ENCODE measurements around the gene CALHM6.

The CALHM6 gene

DNA sequence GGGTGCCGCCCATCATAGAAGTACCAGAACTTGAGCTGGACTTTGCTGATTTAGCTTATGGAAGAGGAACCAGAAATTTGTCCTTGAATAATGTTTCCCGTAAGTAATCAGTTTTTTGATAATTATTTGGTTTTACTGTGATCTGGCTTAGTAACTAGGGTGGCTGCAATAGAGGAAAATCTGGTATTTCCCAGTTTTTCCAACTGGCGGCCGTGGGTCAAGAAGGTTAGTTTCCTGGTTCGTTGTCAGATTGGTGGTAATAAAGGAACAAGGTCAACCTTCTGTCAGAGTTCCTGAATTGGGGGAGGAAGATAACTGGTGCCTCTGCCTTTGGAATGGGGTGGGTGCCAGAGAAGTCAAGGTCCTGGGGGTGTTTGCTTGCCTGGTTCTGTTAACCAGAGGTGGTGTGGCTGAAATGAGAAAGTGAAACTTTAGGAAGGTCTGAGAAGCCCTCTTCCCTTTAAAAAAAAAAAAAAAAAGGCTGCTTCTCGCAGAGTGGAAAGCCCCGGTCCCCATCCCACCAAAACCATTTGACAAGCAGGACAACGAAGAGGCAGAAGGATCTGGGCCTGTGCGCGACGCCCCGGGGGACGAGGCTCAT, at the start of gene CALHM6:
Gene CALHM6, plus strand, starts transcription at position 45 of the 601 bp plus-strand sequence. Its CDS starts 555 bp downstream, at position 600.
- peak within 1 kb of the TSS; percentile 53 for H3K4me3 Mint-ChIP-seq
- peak within 1 kb of the TSS; percentile 64 for H3K27ac Mint-ChIP-seq
- peaks cover 35% of the 10 kb centered on the region for H3K4me1 Mint-ChIP-seq (ENCODE audit: low read depth)
- H3K36me3 Mint-ChIP-seq (ENCODE audit: low read depth): no peaks in the 10 kb centered on the region
- H3K27me3 Mint-ChIP-seq: peaks cover 35% of the 10 kb centered on the region
- no peaks in the 10 kb centered on the region for H3K9me3 Mint-ChIP-seq
- DNase-seq: no peak

DNA sequence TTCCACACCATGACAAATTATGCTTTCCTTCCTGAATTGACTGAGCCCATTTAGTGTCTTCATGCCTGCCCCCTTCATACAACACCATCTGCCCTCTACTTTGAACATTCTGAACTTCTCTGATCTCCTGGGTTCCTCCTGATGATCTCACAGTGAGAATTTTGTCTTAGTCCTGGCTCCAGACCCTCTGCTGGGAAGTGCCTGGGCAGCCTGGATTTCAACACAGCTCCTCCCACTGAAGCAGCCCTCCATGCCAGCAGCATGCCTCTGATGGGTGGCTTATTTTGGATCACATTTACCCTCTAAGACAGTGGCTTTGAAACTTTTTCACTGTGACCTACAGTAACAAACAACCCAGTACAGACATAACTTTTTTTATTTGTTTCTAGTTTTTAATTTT, 48.9 kb upstream of the CALHM6 start:
- H3K4me1 Mint-ChIP-seq (ENCODE audit: low read depth): no peaks in the 10 kb centered on the region
- no peaks in the 10 kb centered on the region for H3K27me3 Mint-ChIP-seq
- no peak overlapping the region for H3K4me3 Mint-ChIP-seq
- no peaks in the 10 kb centered on the region for H3K9me3 Mint-ChIP-seq
- no peak for DNase-seq
- H3K36me3 Mint-ChIP-seq (ENCODE audit: low read depth): no peaks in the 10 kb centered on the region
- H3K27ac Mint-ChIP-seq: no peak overlapping the region

DNA sequence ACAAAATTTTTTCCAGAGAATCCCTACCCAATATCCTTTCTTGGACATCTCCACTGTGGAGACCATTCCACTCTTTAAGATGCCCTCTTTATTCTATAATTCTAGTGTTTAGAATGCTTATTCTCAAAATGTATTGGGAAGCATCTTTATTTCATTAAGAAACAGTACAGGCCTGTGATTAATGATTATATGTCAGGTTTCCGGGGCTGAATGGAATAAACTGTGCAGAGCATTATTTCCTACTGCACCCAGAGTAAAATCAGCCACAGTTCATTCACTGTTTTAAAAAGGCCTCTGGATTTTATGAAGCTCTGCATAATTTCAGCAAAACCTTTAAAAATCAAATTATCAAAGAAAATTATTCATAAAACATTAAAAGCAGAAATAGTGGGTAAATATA, 47.8 kb upstream of the CALHM6 start:
- H3K4me1 Mint-ChIP-seq (ENCODE audit: low read depth): no peaks in the 10 kb centered on the region
- H3K27ac Mint-ChIP-seq: no peak overlapping the region
- H3K4me3 Mint-ChIP-seq: no peak overlapping the region
- no peak for DNase-seq
- H3K36me3 Mint-ChIP-seq (ENCODE audit: low read depth): no peaks in the 10 kb centered on the region
- H3K9me3 Mint-ChIP-seq: no peaks in the 10 kb centered on the region
- H3K27me3 Mint-ChIP-seq: no peaks in the 10 kb centered on the region

DNA sequence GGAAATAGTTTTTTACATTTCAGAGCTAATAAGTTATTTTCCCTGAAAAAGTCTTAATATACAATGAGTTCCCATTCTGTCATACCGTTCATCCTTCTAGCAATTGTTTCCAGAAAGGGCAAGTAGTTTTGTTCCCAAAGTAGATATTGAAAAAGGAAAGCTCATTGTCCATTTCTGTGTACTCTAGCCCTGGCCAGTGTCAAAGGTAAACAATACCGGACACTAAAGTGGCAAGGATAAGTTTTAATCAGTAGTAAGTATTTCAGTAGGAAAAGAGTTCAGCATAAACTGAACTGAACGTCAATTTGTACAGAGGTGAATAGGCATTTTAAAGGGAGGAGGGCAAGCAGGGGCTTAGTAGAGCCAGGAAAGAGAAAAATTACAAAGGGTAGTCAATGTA, 43.5 kb upstream of the CALHM6 start:
- H3K27me3 Mint-ChIP-seq: no peaks in the 10 kb centered on the region
- peaks cover 7% of the 10 kb centered on the region for H3K4me1 Mint-ChIP-seq (ENCODE audit: low read depth)
- H3K36me3 Mint-ChIP-seq (ENCODE audit: low read depth): no peaks in the 10 kb centered on the region
- H3K9me3 Mint-ChIP-seq: no peaks in the 10 kb centered on the region
- no peak overlapping the region for H3K27ac Mint-ChIP-seq
- H3K4me3 Mint-ChIP-seq: no peak overlapping the region
- no peak for DNase-seq

DNA sequence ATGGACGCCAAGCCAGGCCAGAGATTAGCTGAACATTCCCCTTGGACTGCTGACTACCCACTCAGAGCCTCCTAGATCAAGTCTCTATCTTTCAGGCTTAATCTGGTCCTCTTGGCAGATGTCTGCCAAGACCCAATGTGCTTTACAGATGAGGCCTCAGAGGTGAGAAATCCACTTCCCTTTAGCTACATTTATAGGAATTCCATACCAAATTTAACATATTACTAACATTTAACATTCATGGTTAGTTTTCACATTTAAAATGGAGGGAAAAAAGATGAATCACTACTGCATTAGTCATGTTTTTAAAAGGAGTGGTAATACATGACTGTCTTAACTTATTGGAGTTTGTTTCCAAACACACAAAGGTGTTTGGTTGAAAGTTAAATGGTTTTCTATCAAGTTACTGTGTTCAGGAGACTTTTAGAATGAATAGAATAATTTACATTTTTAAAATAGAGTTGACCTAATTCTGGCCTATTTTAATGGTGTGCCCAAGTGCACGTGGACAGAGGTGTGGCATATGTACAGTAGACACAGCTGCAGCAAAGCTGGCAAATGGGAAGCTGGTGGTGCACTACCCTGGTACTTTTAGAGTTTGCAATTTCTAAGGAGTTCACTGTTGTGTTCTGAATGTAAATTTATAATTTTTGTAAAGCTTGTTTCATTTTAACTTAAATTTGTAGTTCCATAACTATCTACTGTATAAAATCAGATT, 41.9 kb upstream of the CALHM6 start:
- no peaks in the 10 kb centered on the region for H3K27me3 Mint-ChIP-seq

DNA sequence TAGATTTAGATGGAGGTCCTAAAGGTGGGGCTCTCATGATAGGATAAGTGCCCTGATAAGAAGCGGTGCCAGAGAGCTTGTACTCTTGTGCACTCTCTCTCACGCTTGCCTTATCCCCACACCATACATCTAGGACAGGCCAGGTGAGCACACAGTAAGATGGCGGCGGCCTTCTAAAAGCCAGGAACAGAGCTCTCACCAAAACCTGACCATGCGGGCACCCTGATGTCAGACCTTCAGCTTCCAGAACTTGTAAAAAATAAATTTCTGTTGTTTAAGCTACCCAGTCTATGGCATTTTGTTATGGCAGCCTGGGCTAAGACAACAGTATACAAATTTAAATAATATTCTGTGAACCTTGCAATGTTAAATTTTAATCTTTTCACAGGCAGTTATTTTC, 40.8 kb upstream of the CALHM6 start:
- no peak for DNase-seq
- Mint-ChIP-seq H3K27ac (no peak overlapping the region), H3K36me3 (ENCODE audit: low read depth) (no peaks in the 10 kb centered on the region), H3K27me3 (no peaks in the 10 kb centered on the region), H3K9me3 (no peaks in the 10 kb centered on the region), H3K4me1 (ENCODE audit: low read depth) (peaks cover 7% of the 10 kb centered on the region), H3K4me3 (no peak overlapping the region)

More for the DNA sequence above, 41.9 kb upstream of the CALHM6 start:
- Mint-ChIP-seq H3K4me1 (ENCODE audit: low read depth) (peaks cover 7% of the 10 kb centered on the region), H3K36me3 (ENCODE audit: low read depth) (no peaks in the 10 kb centered on the region), H3K27ac (no peak overlapping the region), H3K4me3 (no peak overlapping the region), H3K9me3 (no peaks in the 10 kb centered on the region)
- no peak for DNase-seq

DNA sequence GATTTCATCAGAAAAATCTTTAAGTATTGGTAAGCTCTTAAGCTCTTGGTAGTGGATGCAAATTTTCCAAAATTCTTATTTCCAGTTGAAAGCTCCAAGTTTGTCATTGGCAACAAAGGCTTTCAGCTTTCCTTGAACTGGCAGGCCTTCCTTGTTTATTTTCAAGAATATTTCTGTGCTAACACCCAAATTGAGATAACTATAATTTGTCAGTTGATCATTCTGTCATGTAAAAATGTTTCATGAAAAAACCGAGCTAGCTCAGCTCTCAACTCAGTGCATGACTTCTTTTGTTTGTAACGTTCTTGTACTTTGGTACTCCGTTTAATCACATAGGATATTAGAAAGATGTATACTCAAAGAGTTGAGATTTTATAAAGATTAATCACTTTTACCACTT, 38.9 kb upstream of the CALHM6 start:
- Mint-ChIP-seq H3K4me1 (ENCODE audit: low read depth) (peaks cover 7% of the 10 kb centered on the region), H3K36me3 (ENCODE audit: low read depth) (no peaks in the 10 kb centered on the region), H3K4me3 (no peak overlapping the region)

DNA sequence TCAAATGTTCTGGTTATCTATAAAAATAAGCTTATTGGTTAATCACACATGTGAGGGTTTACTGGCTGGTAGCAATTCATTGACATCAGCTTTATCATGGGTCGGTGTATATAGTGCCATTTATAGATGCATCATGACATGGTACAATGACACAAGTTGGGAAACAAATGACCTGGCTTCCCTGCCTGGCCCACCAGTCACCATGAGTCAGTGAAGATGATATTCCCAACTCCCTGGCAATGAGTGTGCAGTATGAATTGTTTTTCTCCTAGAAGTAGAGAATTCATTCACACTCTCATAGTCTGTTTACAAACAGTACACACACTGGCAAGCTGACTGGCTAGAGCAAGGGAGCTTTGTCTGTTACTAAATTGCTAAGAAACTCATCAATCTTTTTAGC, 37.2 kb upstream of the CALHM6 start:
- Mint-ChIP-seq H3K4me1 (ENCODE audit: low read depth) (peaks cover 3% of the 10 kb centered on the region), H3K36me3 (ENCODE audit: low read depth) (no peaks in the 10 kb centered on the region), H3K27ac (no peak overlapping the region), H3K9me3 (no peaks in the 10 kb centered on the region), H3K4me3 (no peak overlapping the region), H3K27me3 (no peaks in the 10 kb centered on the region)
- DNase-seq: no peak

More for the DNA sequence above, 38.9 kb upstream of the CALHM6 start:
- Mint-ChIP-seq H3K9me3 (no peaks in the 10 kb centered on the region), H3K27ac (no peak overlapping the region), H3K27me3 (no peaks in the 10 kb centered on the region)
- DNase-seq: no peak

DNA sequence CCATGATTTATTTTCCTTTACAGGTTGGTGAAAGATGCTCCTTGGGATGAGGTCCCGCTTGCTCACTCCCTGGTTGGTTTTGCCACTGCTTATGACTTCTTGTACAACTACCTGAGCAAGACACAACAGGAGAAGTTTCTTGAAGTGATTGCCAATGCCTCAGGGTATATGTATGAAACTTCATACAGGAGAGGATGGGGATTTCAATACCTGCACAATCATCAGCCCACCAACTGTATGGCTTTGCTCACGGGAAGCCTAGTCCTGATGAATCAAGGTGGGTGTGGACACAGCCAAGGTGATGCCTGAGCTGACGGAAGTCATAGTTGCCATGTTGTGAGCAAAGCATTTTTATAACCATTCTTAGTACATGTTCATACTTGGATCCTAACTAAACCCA, 34.6 kb upstream of the CALHM6 start:
- Mint-ChIP-seq H3K4me3 (no peak overlapping the region), H3K4me1 (ENCODE audit: low read depth) (no peaks in the 10 kb centered on the region), H3K27ac (no peak overlapping the region), H3K27me3 (no peaks in the 10 kb centered on the region), H3K9me3 (no peaks in the 10 kb centered on the region), H3K36me3 (ENCODE audit: low read depth) (no peaks in the 10 kb centered on the region)
- no peak for DNase-seq

DNA sequence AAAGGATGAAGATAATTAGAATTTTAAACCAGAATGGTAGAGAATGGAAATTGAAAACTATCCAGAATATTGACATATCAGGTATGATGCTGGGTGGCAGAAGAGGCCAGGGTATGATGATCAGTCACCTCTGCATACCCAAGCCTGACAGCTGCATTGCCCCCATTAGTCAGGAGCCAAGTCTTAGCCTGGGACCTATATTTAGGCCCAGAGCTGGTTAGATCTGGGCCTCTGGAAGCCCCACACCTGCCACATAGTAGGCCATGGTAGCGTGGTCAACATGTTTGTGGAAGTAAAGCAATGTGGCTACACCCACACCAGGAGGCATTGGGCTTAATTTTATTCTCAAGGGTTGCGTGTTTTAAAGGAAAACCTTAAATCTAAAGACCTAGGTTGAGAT, 32.1 kb upstream of the CALHM6 start:
- Mint-ChIP-seq H3K4me3 (no peak overlapping the region), H3K36me3 (ENCODE audit: low read depth) (no peaks in the 10 kb centered on the region), H3K27ac (no peak overlapping the region), H3K4me1 (ENCODE audit: low read depth) (no peaks in the 10 kb centered on the region), H3K27me3 (no peaks in the 10 kb centered on the region), H3K9me3 (no peaks in the 10 kb centered on the region)
- DNase-seq: no peak

DNA sequence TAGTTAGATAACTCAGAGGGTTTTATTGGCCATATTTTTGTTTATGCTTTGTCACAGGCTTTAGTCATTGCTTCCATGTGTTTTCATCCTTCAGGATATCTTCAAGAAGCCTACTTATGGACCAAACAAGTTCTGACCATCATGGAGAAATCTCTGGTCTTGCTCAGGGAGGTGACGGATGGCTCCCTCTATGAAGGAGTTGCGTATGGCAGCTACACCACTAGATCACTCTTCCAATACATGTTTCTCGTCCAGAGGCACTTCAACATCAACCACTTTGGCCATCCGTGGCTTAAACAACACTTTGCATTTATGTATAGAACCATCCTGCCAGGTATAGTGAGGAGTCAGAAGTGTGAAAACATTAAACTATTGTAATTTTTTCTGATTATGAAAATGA, 30.3 kb upstream of the CALHM6 start:
- H3K4me1 Mint-ChIP-seq (ENCODE audit: low read depth): no peaks in the 10 kb centered on the region

DNA sequence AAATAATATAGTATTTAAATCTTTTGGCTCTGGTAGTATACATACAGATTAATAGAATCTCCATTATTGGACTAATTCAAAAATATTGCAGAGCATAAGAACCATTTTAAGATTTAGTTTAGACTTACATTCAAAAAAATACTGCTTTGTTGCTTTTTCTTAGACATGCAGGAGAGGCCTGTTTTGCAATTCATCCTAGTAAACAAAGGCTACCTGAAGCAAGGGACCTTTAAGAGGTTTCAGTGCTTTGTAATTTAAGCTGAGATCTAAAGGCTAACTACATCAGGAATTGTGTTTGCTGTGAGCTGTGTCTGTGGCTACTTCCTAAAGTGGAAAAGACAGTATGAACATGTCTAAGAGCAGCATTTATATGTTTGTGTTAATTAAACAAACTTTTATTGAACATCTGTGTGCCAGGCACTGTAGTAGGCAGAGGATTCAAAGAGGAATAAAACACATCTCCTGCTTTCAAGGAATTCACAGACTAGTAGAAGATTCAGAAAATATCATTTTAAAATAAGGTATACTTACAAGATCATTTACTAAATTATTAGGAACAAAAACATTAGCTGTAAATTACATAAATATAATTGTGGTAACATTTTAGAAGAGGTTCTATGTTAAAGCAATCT, 29.1 kb upstream of the CALHM6 start:
- H3K36me3 Mint-ChIP-seq (ENCODE audit: low read depth): no peaks in the 10 kb centered on the region

More for the DNA sequence above, 30.3 kb upstream of the CALHM6 start:
- H3K27me3 Mint-ChIP-seq: no peaks in the 10 kb centered on the region
- no peak for DNase-seq
- no peak overlapping the region for H3K27ac Mint-ChIP-seq
- H3K36me3 Mint-ChIP-seq (ENCODE audit: low read depth): no peaks in the 10 kb centered on the region
- no peak overlapping the region for H3K4me3 Mint-ChIP-seq
- H3K9me3 Mint-ChIP-seq: no peaks in the 10 kb centered on the region

DNA sequence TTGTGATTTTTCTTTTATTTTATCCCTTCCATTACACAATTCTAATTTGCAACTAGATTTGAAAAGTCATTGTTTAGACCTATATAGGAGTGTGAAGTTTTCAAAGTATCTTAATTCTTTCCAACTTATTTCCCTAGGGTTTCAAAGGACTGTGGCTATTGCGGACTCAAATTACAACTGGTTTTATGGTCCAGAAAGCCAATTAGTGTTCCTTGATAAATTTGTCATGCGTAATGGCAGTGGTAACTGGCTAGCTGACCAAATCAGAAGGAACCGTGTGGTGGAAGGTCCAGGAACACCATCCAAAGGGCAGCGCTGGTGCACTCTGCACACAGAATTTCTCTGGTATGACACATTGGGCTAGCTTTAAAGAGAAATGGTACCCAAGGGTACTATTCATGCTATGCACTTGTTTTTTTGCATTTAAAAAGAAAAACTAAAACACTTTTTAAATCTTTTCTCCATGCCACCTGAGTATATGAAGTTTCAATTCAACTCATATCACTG, 27.9 kb upstream of the CALHM6 start:
- no peaks in the 10 kb centered on the region for H3K4me1 Mint-ChIP-seq (ENCODE audit: low read depth)
- H3K27me3 Mint-ChIP-seq: no peaks in the 10 kb centered on the region
- no peaks in the 10 kb centered on the region for H3K36me3 Mint-ChIP-seq (ENCODE audit: low read depth)
- no peak overlapping the region for H3K27ac Mint-ChIP-seq
- H3K4me3 Mint-ChIP-seq: no peak overlapping the region
- DNase-seq: no peak
- no peaks in the 10 kb centered on the region for H3K9me3 Mint-ChIP-seq

More for the DNA sequence above, 29.1 kb upstream of the CALHM6 start:
- Mint-ChIP-seq H3K4me3 (no peak overlapping the region), H3K4me1 (ENCODE audit: low read depth) (no peaks in the 10 kb centered on the region), H3K27ac (no peak overlapping the region), H3K9me3 (no peaks in the 10 kb centered on the region), H3K27me3 (no peaks in the 10 kb centered on the region)
- DNase-seq: no peak

DNA sequence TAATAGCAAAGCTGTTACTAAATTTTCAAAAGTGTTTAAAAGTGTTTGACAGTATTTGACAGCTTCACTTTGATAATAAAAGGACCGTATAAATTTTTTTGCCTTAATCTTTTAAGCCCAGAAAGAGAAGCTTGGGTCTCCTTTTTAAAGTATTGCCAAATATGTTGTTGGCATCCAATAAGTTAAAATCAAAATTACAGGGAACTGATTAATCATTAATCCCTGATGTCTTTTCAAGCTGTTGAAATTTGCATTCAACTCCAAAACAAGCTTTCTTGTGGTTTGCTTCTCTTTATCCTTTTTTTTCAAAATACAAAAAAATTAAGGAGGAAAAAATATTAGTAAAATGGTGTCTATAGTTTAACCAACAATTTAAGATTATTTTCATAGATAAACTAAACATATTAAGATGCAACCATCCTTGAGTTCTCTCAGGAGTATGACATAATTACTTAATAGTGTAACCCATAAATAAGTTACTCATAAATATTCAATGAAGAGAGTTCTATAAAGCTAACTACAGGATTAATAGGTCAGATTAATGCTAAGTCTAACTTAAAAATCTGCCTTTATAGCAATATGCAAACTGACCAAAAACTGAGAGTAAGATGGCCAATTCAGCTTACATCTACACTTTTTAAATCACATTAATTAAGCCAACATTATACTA, 27.0 kb upstream of the CALHM6 start:
- H3K27ac Mint-ChIP-seq: no peak overlapping the region
- H3K27me3 Mint-ChIP-seq: no peaks in the 10 kb centered on the region
- H3K4me1 Mint-ChIP-seq (ENCODE audit: low read depth): no peaks in the 10 kb centered on the region
- H3K36me3 Mint-ChIP-seq (ENCODE audit: low read depth): no peaks in the 10 kb centered on the region
- no peak for DNase-seq
- no peaks in the 10 kb centered on the region for H3K9me3 Mint-ChIP-seq
- H3K4me3 Mint-ChIP-seq: no peak overlapping the region

All from activated T-cell treated with anti-CD3 and anti-CD28 coated beads, Interleukin-2, amount 50 U/mL, for 24 hours (primary cell).